HL-60 (cell line): ENCODE data around the gene SLC17A9.

Source experiments
- DNase-seq, 2 experiments: peaks; one replicate each; pipeline ENCODE4 v3.0.0-alpha.2; 2010 to 2020; ENCODE audit warnings: low read depth in 1 of 2, low spot score in 1 of 2
- H3K27ac ChIP-seq: fragments of 250-450 bp; sonication (Bioruptor Pico); replicated peaks from 2 replicates; pipeline ENCODE4 v1.5.1; 2020; ENCODE audit warnings: mild to moderate bottlenecking, moderate library complexity
- H3K27me3 ChIP-seq: fragments of 250-450 bp; sonication (Bioruptor Pico); 2 replicates; pipeline ENCODE4 v1.5.1; 2021; ENCODE audit warnings: mild to moderate bottlenecking, moderate library complexity; ENCODE audit not compliant: insufficient read depth, poor library complexity, severe bottlenecking
- H3K4me3 ChIP-seq: replicated peaks from 2 replicates; pipeline ENCODE4 v1.5.1; 2011; ENCODE audit warnings: mild to moderate bottlenecking, control low read depth, low read length; ENCODE audit not compliant: insufficient read depth
- CTCF ChIP-seq: IDR thresholded peaks from one replicate; pipeline ENCODE4 v1.5.1; 2011; ENCODE audit warnings: low read length, control low read depth, inconsistent platforms; ENCODE audit not compliant: insufficient read depth
- GABPA ChIP-seq: IDR thresholded peaks from 2 replicates; pipeline ENCODE4 v1.6.1; 2012; ENCODE audit warnings: low read depth
- POLR2AphosphoS5 ChIP-seq: IDR thresholded peaks from 2 replicates; pipeline ENCODE4 v1.6.1; 2012; ENCODE audit warnings: low read depth
- REST ChIP-seq: IDR thresholded peaks from 2 replicates; pipeline ENCODE4 v1.6.1; 2012; ENCODE audit warnings: low read depth; ENCODE audit not compliant: insufficient replicate concordance
- SPI1 ChIP-seq: IDR thresholded peaks from 2 replicates; pipeline ENCODE4 v1.6.1; 2012; ENCODE audit warnings: low read depth, mild to moderate bottlenecking, borderline replicate concordance

SLC17A9 gene

GRCh38 chr20:62995481-62995880, 43.0 kb downstream of the SLC17A9 start:
- Histone ChIP-seq H3K4me3 (no peak overlapping the region), H3K27me3 (peaks cover 15% of the 10 kb centered on the region), H3K27ac (no peak overlapping the region)
- DNase-seq = no peak
- TF ChIP-seq SPI1 = no peak
- no peak for TF ChIP-seq CTCF
- no peak for TF ChIP-seq POLR2AphosphoS5
- TF ChIP-seq GABPA = no peak
- no peak for TF ChIP-seq REST

- H3K4me3 ChIP-seq = no peak overlapping the region
- DNase-seq = no peak
- H3K27me3 ChIP-seq = peaks cover 18% of the 10 kb centered on the region
- no peak for TF ChIP-seq SPI1
- TF ChIP-seq CTCF = no peak
- TF ChIP-seq REST = no peak
- no peak for TF ChIP-seq POLR2AphosphoS5
- TF ChIP-seq GABPA = no peak
- no peak overlapping the region for H3K27ac ChIP-seq
Measured at GRCh38 chr20:62995898-62996595, 43.5 kb downstream of the SLC17A9 start.

GRCh38 chr20:62996596-62996982, 44.1 kb downstream of the SLC17A9 start:
- DNase-seq = no peak
- no peak overlapping the region for H3K4me3 ChIP-seq
- no peak overlapping the region for H3K27ac ChIP-seq
- peaks cover 14% of the 10 kb centered on the region for H3K27me3 ChIP-seq
- TF ChIP-seq CTCF (no peak), GABPA (no peak), REST (no peak)
